ENCODE data around the gene CPB1. TPM values are rescaled to one million over a fixed set of nuclear protein-coding genes. Genes with fewer than 3 reads are reported as not detected.
"Not testable (repeated sequence)": the region's sequence is repeated elsewhere in the genome, so short reads cannot be mapped to it uniquely, and the experiment has no call there.

The CPB1 gene
- polyA plus RNA-seq (2012; ENCODE audit: low read depth, missing spikeins), result not detected

GRCh38 chr3:148827585-148827984 lies at the start of gene CPB1:
TSS of gene CPB1 (plus strand) at chr3:148827811. CDS start at chr3:148827824, 13 bp downstream.
- TF ChIP-seq PAX5 (IDR thresholded peaks at IDR 0.05; ENCODE audit: insufficient read depth, low read length, severe bottlenecking), result no peak
- TF ChIP-seq POU2F2 (IDR thresholded peaks at IDR 0.05; ENCODE audit: low read depth, low read length), result no peak
- no peak for TF ChIP-seq TAF1 (IDR thresholded peaks at IDR 0.05; ENCODE audit: low read depth, low read length)
- TF ChIP-seq SPI1 (IDR thresholded peaks at IDR 0.05; ENCODE audit: low read depth, low read length), result no peak
- TF ChIP-seq POLR2AphosphoS5 (IDR thresholded peaks at IDR 0.05; ENCODE audit: low read depth, low read length), result no peak
- TF ChIP-seq POLR2A (IDR thresholded peaks at IDR 0.05; ENCODE audit: low read depth, low read length), result no peak
- DNase-seq (ENCODE audit: insufficient read length, low spot score), result no peak
- FAIRE-seq, result no peak

GRCh38 chr3:148778926-148779325 lies 48.7 kb upstream of the CPB1 start:
- TF ChIP-seq TAF1 (IDR thresholded peaks at IDR 0.05; ENCODE audit: low read depth, low read length), result no peak
- no peak for TF ChIP-seq POLR2A (IDR thresholded peaks at IDR 0.05; ENCODE audit: low read depth, low read length)
- TF ChIP-seq PAX5 (IDR thresholded peaks at IDR 0.05; ENCODE audit: insufficient read depth, low read length, severe bottlenecking), result no peak
- no peak for TF ChIP-seq POLR2AphosphoS5 (IDR thresholded peaks at IDR 0.05; ENCODE audit: low read depth, low read length)
- TF ChIP-seq SPI1 (IDR thresholded peaks at IDR 0.05; ENCODE audit: low read depth, low read length), result no peak
- no peak for TF ChIP-seq POU2F2 (IDR thresholded peaks at IDR 0.05; ENCODE audit: low read depth, low read length)
- FAIRE-seq (no peak), DNase-seq (ENCODE audit: insufficient read length, low spot score) (no peak)

- DNase-seq (ENCODE audit: insufficient read length, low spot score); FAIRE-seq: not testable (repeated sequence)
Measured at GRCh38 chr3:148785026-148785425, 42.6 kb upstream of the CPB1 start.

- not testable (repeated sequence) for FAIRE-seq; DNase-seq (ENCODE audit: insufficient read length, low spot score)
Measured at GRCh38 chr3:148786159-148786558, 41.5 kb upstream of the CPB1 start.

GRCh38 chr3:148789146-148789545 lies 38.5 kb upstream of the CPB1 start:
- DNase-seq (ENCODE audit: insufficient read length, low spot score) (no peak), FAIRE-seq (no peak)
- TF ChIP-seq SPI1 (IDR thresholded peaks at IDR 0.05; ENCODE audit: low read depth, low read length) (no peak), POLR2A (IDR thresholded peaks at IDR 0.05; ENCODE audit: low read depth, low read length) (no peak), POU2F2 (IDR thresholded peaks at IDR 0.05; ENCODE audit: low read depth, low read length) (no peak), PAX5 (IDR thresholded peaks at IDR 0.05; ENCODE audit: insufficient read depth, low read length, severe bottlenecking) (no peak), POLR2AphosphoS5 (IDR thresholded peaks at IDR 0.05; ENCODE audit: low read depth, low read length) (no peak), TAF1 (IDR thresholded peaks at IDR 0.05; ENCODE audit: low read depth, low read length) (no peak)

- FAIRE-seq, result no peak
- DNase-seq (ENCODE audit: insufficient read length, low spot score), result no peak
Measured at GRCh38 chr3:148789906-148790305, 37.7 kb upstream of the CPB1 start.

GRCh38 chr3:148790370-148790769 lies 37.2 kb upstream of the CPB1 start:
- FAIRE-seq (no peak), DNase-seq (ENCODE audit: insufficient read length, low spot score) (no peak)
- TF ChIP-seq POLR2AphosphoS5 (IDR thresholded peaks at IDR 0.05; ENCODE audit: low read depth, low read length) (no peak), SPI1 (IDR thresholded peaks at IDR 0.05; ENCODE audit: low read depth, low read length) (no peak), POU2F2 (IDR thresholded peaks at IDR 0.05; ENCODE audit: low read depth, low read length) (no peak), PAX5 (IDR thresholded peaks at IDR 0.05; ENCODE audit: insufficient read depth, low read length, severe bottlenecking) (no peak), TAF1 (IDR thresholded peaks at IDR 0.05; ENCODE audit: low read depth, low read length) (no peak), POLR2A (IDR thresholded peaks at IDR 0.05; ENCODE audit: low read depth, low read length) (no peak)

More at GRCh38 chr3:148789906-148790305, 37.7 kb upstream of the CPB1 start:
- TF ChIP-seq SPI1 (IDR thresholded peaks at IDR 0.05; ENCODE audit: low read depth, low read length) (no peak), TAF1 (IDR thresholded peaks at IDR 0.05; ENCODE audit: low read depth, low read length) (no peak), POU2F2 (IDR thresholded peaks at IDR 0.05; ENCODE audit: low read depth, low read length) (no peak), PAX5 (IDR thresholded peaks at IDR 0.05; ENCODE audit: insufficient read depth, low read length, severe bottlenecking) (no peak), POLR2A (IDR thresholded peaks at IDR 0.05; ENCODE audit: low read depth, low read length) (no peak), POLR2AphosphoS5 (IDR thresholded peaks at IDR 0.05; ENCODE audit: low read depth, low read length) (no peak)

- no peak for TF ChIP-seq POLR2A (IDR thresholded peaks at IDR 0.05; ENCODE audit: low read depth, low read length)
Measured at GRCh38 chr3:148790851-148791735, 36.5 kb upstream of the CPB1 start.

GRCh38 chr3:148791920-148792319 lies 35.7 kb upstream of the CPB1 start:
- no peak for FAIRE-seq
- no peak for TF ChIP-seq POLR2A (IDR thresholded peaks at IDR 0.05; ENCODE audit: low read depth, low read length)
- no peak for TF ChIP-seq SPI1 (IDR thresholded peaks at IDR 0.05; ENCODE audit: low read depth, low read length)
- TF ChIP-seq POU2F2 (IDR thresholded peaks at IDR 0.05; ENCODE audit: low read depth, low read length), result no peak
- TF ChIP-seq PAX5 (IDR thresholded peaks at IDR 0.05; ENCODE audit: insufficient read depth, low read length, severe bottlenecking), result no peak
- no peak for TF ChIP-seq POLR2AphosphoS5 (IDR thresholded peaks at IDR 0.05; ENCODE audit: low read depth, low read length)
- no peak for TF ChIP-seq TAF1 (IDR thresholded peaks at IDR 0.05; ENCODE audit: low read depth, low read length)
- DNase-seq (ENCODE audit: insufficient read length, low spot score), result no peak

More at GRCh38 chr3:148790851-148791735, 36.5 kb upstream of the CPB1 start:
- FAIRE-seq (no peak), DNase-seq (ENCODE audit: insufficient read length, low spot score) (no peak)

GRCh38 chr3:148792516-148792915 lies 35.1 kb upstream of the CPB1 start:
- TF ChIP-seq POLR2AphosphoS5 (IDR thresholded peaks at IDR 0.05; ENCODE audit: low read depth, low read length) (no peak), POLR2A (IDR thresholded peaks at IDR 0.05; ENCODE audit: low read depth, low read length) (no peak), POU2F2 (IDR thresholded peaks at IDR 0.05; ENCODE audit: low read depth, low read length) (no peak)
- FAIRE-seq, result no peak
- DNase-seq (ENCODE audit: insufficient read length, low spot score), result no peak

All from GM12891 (cell line).